ENCODE measurements around the gene IGF2.

IGF2 gene

GRCh38 chr11:2138431-2139122 is 612 bp downstream of the IGF2 start:
- ATAC-seq: no peak
- TF ChIP-seq ESRRG (CRISPR knock-in tag; IDR thresholded peaks at IDR 0.05) (no peak), OSR1 (CRISPR knock-in tag; IDR thresholded peaks at IDR 0.05) (no peak), TOX (CRISPR knock-in tag; IDR thresholded peaks at IDR 0.05; ENCODE audit: borderline replicate concordance) (no peak), ZFP30 (CRISPR knock-in tag; IDR thresholded peaks at IDR 0.05) (no peak), SNAI2 (CRISPR knock-in tag; IDR thresholded peaks at IDR 0.05) (no peak), GLIS3 (CRISPR knock-in tag; IDR thresholded peaks at IDR 0.05) (no peak), ZNF565 (CRISPR knock-in tag; conservative IDR thresholded peaks at IDR 0.05; ENCODE audit: low read depth) (no peak), ZFP3 (CRISPR knock-in tag; IDR thresholded peaks at IDR 0.05) (no peak), CREB5 (CRISPR knock-in tag; IDR thresholded peaks at IDR 0.05; ENCODE audit: low read depth) (no peak), ARNTL (CRISPR knock-in tag; IDR thresholded peaks at IDR 0.05; ENCODE audit: borderline replicate concordance, low read depth) (no peak), ISL1 (CRISPR knock-in tag; IDR thresholded peaks at IDR 0.05) (no peak), ZC3H10 (CRISPR knock-in tag; IDR thresholded peaks at IDR 0.05) (no peak), ZNF70 (CRISPR knock-in tag; IDR thresholded peaks at IDR 0.05) (no peak), RARB (CRISPR knock-in tag; IDR thresholded peaks at IDR 0.05) (no peak), CSDC2 (CRISPR knock-in tag; IDR thresholded peaks at IDR 0.05) (no peak), ZNF8 (CRISPR knock-in tag; IDR thresholded peaks at IDR 0.05) (no peak)
- TF ChIP-seq, protein P1, sequence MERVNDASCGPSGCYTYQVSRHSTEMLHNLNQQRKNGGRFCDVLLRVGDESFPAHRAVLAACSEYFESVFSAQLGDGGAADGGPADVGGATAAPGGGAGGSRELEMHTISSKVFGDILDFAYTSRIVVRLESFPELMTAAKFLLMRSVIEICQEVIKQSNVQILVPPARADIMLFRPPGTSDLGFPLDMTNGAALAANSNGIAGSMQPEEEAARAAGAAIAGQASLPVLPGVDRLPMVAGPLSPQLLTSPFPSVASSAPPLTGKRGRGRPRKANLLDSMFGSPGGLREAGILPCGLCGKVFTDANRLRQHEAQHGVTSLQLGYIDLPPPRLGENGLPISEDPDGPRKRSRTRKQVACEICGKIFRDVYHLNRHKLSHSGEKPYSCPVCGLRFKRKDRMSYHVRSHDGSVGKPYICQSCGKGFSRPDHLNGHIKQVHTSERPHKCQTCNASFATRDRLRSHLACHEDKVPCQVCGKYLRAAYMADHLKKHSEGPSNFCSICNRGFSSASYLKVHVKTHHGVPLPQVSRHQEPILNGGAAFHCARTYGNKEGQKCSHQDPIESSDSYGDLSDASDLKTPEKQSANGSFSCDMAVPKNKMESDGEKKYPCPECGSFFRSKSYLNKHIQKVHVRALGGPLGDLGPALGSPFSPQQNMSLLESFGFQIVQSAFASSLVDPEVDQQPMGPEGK (CRISPR knock-in tag; IDR thresholded peaks at IDR 0.05; ENCODE audit: borderline replicate concordance): no peak
- TF ChIP-seq, protein P2, sequence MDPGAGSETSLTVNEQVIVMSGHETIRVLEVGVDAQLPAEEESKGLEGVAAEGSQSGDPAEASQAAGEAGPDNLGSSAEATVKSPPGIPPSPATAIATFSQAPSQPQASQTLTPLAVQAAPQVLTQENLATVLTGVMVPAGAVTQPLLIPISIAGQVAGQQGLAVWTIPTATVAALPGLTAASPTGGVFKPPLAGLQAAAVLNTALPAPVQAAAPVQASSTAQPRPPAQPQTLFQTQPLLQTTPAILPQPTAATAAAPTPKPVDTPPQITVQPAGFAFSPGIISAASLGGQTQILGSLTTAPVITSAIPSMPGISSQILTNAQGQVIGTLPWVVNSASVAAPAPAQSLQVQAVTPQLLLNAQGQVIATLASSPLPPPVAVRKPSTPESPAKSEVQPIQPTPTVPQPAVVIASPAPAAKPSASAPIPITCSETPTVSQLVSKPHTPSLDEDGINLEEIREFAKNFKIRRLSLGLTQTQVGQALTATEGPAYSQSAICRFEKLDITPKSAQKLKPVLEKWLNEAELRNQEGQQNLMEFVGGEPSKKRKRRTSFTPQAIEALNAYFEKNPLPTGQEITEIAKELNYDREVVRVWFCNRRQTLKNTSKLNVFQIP (CRISPR knock-in tag; IDR thresholded peaks at IDR 0.05; ENCODE audit: borderline replicate concordance, low read depth): no peak
- TF ChIP-seq, protein P3, sequence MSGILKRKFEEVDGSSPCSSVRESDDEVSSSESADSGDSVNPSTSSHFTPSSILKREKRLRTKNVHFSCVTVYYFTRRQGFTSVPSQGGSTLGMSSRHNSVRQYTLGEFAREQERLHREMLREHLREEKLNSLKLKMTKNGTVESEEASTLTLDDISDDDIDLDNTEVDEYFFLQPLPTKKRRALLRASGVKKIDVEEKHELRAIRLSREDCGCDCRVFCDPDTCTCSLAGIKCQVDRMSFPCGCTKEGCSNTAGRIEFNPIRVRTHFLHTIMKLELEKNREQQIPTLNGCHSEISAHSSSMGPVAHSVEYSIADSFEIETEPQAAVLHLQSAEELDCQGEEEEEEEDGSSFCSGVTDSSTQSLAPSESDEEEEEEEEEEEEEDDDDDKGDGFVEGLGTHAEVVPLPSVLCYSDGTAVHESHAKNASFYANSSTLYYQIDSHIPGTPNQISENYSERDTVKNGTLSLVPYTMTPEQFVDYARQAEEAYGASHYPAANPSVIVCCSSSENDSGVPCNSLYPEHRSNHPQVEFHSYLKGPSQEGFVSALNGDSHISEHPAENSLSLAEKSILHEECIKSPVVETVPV (CRISPR knock-in tag; IDR thresholded peaks at IDR 0.05): no peak
- TF ChIP-seq, protein P4, sequence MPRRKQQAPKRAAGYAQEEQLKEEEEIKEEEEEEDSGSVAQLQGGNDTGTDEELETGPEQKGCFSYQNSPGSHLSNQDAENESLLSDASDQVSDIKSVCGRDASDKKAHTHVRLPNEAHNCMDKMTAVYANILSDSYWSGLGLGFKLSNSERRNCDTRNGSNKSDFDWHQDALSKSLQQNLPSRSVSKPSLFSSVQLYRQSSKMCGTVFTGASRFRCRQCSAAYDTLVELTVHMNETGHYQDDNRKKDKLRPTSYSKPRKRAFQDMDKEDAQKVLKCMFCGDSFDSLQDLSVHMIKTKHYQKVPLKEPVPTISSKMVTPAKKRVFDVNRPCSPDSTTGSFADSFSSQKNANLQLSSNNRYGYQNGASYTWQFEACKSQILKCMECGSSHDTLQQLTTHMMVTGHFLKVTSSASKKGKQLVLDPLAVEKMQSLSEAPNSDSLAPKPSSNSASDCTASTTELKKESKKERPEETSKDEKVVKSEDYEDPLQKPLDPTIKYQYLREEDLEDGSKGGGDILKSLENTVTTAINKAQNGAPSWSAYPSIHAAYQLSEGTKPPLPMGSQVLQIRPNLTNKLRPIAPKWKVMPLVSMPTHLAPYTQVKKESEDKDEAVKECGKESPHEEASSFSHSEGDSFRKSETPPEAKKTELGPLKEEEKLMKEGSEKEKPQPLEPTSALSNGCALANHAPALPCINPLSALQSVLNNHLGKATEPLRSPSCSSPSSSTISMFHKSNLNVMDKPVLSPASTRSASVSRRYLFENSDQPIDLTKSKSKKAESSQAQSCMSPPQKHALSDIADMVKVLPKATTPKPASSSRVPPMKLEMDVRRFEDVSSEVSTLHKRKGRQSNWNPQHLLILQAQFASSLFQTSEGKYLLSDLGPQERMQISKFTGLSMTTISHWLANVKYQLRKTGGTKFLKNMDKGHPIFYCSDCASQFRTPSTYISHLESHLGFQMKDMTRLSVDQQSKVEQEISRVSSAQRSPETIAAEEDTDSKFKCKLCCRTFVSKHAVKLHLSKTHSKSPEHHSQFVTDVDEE (CRISPR knock-in tag; IDR thresholded peaks at IDR 0.05): no peak

- no peak for ATAC-seq
- TF ChIP-seq BACH2 (CRISPR knock-in tag; IDR thresholded peaks at IDR 0.05; ENCODE audit: borderline replicate concordance) (no peak), ISL1 (CRISPR knock-in tag; IDR thresholded peaks at IDR 0.05) (no peak), ZFP3 (CRISPR knock-in tag; IDR thresholded peaks at IDR 0.05) (no peak), CSDC2 (CRISPR knock-in tag; IDR thresholded peaks at IDR 0.05) (no peak), ZNF565 (CRISPR knock-in tag; conservative IDR thresholded peaks at IDR 0.05; ENCODE audit: low read depth) (no peak)
- TF ChIP-seq, protein P2 (CRISPR knock-in tag; IDR thresholded peaks at IDR 0.05; ENCODE audit: borderline replicate concordance, low read depth): no peak
Observed at GRCh38 chr11:2138068-2138430, 1.1 kb downstream of the IGF2 start.
